Smooth muscle cell (in vitro differentiated cells): ENCODE measurements around the gene MCEE. TPM values are rescaled to one million over a fixed set of nuclear protein-coding genes. Genes with fewer than 3 reads are reported as not detected.
"Not testable (repeated sequence)": the region's sequence is repeated elsewhere in the genome, so short reads cannot be mapped to it uniquely, and the experiment has no call there.

ENCODE experiments used
- DNase-seq: peaks from one replicate; lab custom pipeline; 2025; ENCODE audit not compliant: unreplicated experiment; lab: John Stamatoyannopoulos, UW
- H2AFZ ChIP-seq: fragments of 200-600 bp; sonication (generic); 2 replicates; pipeline ENCODE4 v1.6.0; 2016; ENCODE audit warnings: antibody characterized with exemption, low read depth, mild to moderate bottlenecking
- H3F3A ChIP-seq: fragments of 200-600 bp; sonication (generic); 2 replicates; pipeline ENCODE4 v1.6.0; 2017; ENCODE audit warnings: antibody characterized with exemption, low read depth
- H3K27ac ChIP-seq: fragments of 200-600 bp; sonication (generic); 2 replicates; pipeline ENCODE4 v1.5.1; 2016; ENCODE audit warnings: low read depth, mild to moderate bottlenecking
- H3K27me3 ChIP-seq: fragments of 200-600 bp; sonication (generic); 2 replicates; pipeline ENCODE4 v1.6.1; 2016; ENCODE audit warnings: low read depth, mild to moderate bottlenecking
- H3K36me3 ChIP-seq: fragments of 200-600 bp; sonication (generic); 2 replicates; pipeline ENCODE4 v1.5.1; 2016; ENCODE audit warnings: low read depth
- H3K4me1 ChIP-seq: fragments of 200-600 bp; sonication (generic); 2 replicates; pipeline ENCODE4 v1.5.1; 2016; ENCODE audit warnings: low read depth
- H3K4me2 ChIP-seq: fragments of 200-600 bp; sonication (generic); 2 replicates; pipeline ENCODE4 v1.6.0; 2016; ENCODE audit warnings: mild to moderate bottlenecking
- H3K4me3 ChIP-seq: fragments of 200-600 bp; sonication (generic); 2 replicates; pipeline ENCODE4 v1.5.1; 2016; ENCODE audit warnings: mild to moderate bottlenecking
- H3K79me2 ChIP-seq: fragments of 200-600 bp; sonication (generic); 2 replicates; pipeline ENCODE4 v1.6.0; 2016; ENCODE audit warnings: low read depth, mild to moderate bottlenecking
- H3K9ac ChIP-seq: fragments of 200-600 bp; sonication (generic); 2 replicates; pipeline ENCODE4 v1.6.0; 2016; ENCODE audit warnings: low read depth
- H3K9me3 ChIP-seq: fragments of 200-600 bp; sonication (generic); replicated peaks from 2 replicates; pipeline ENCODE4 v1.5.1; 2016; ENCODE audit warnings: low read depth
- H4K20me1 ChIP-seq: fragments of 200-600 bp; sonication (generic); 2 replicates; pipeline ENCODE4 v1.6.0; 2016; ENCODE audit warnings: low read depth
- WGBS: methylation state at CpG from one replicate; pipeline ENCODE4 v1.1.7; 2016; ENCODE audit warnings: low lambda C conversion rate; 5-methylcytosine and 5-hydroxymethylcytosine counted together
- polyA plus RNA-seq: library from polyadenylated mRNA; unstranded; fragments of >200 nt; fragmentation: Nextera tagmentation; extraction: Ambion mirVana; gene quantifications from 2 replicates; pipeline ENCODE4 v1.2.1, GENCODE V29; 2016
- total RNA-seq: library from RNA; depleted of rRNA; stranded (reverse); fragments of >200 nt; gene quantifications from 2 replicates; pipeline ENCODE4 v1.2.3, GENCODE V29; 2014
- TF ChIP-seq, protein P1 (sequence below): fragments of 200-600 bp; sonication (generic); IDR thresholded peaks from 2 replicates; pipeline ENCODE4 v1.5.1; 2017; ENCODE audit warnings: borderline replicate concordance, mild to moderate bottlenecking, antibody characterized with exemption; ENCODE audit not compliant: insufficient read depth, poor library complexity, severe bottlenecking

Gene MCEE
- total and polyA plus RNA-seq, 2 experiments from 2014 or later = 38.4 to 53.9 TPM

DNA sequence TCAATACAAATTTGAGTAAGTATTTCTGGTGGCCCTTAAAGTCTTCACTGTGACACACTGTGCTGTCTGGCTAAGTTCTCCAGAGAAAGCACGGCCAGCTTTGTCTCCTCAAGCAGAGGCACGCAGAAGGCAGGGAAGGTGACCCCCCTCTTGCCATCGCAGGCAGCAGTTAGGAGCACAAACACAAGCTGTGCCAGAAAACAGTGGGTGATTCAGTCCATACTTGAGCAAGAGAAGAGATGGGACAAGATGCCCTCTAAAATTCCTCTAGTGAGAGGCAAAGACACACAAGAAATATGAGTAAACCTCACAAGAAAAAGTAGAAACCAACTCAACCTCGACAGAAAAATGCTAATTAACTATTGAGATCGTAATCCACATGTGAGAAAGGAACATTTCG is 9.8 kb downstream of the MCEE start:
- DNase-seq = no peak
- 94% methylated on average over 6 of the region's 6 CpGs for WGBS

DNA sequence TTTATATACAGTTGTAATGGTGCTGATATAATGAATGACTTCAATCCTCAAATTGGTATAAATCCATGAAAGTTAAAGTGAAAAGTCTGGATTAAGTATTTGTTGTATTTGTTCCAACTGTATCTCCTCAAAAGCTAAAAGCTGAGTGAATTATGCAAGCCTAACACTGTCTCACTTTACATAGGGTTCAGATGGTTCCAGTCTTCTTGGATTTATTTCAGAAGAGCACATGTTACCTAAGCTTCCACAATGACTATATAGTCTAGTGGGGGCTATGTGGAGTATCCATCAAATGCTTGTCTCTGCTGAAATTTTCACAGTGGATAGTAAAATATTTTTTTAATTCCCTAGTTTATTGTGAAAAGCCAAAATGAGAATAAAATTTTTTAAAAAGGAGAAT is 13.0 kb downstream of the MCEE start:
- Histone ChIP-seq H3K4me1 (no peaks in the 10 kb centered on the region), H4K20me1 (peaks cover 28% of the 10 kb centered on the region), H3K27me3 (no peaks in the 10 kb centered on the region), H3K36me3 (peaks cover 14% of the 10 kb centered on the region), H3K9ac (no peak overlapping the region), H3K27ac (no peak overlapping the region), H3K4me2 (no peak overlapping the region), H2AFZ (no peak overlapping the region), H3F3A (no peaks in the 10 kb centered on the region), H3K79me2 (peaks cover 15% of the 10 kb centered on the region), H3K4me3 (no peak overlapping the region), H3K9me3 (no peaks in the 10 kb centered on the region)
- TF ChIP-seq, protein P1, sequence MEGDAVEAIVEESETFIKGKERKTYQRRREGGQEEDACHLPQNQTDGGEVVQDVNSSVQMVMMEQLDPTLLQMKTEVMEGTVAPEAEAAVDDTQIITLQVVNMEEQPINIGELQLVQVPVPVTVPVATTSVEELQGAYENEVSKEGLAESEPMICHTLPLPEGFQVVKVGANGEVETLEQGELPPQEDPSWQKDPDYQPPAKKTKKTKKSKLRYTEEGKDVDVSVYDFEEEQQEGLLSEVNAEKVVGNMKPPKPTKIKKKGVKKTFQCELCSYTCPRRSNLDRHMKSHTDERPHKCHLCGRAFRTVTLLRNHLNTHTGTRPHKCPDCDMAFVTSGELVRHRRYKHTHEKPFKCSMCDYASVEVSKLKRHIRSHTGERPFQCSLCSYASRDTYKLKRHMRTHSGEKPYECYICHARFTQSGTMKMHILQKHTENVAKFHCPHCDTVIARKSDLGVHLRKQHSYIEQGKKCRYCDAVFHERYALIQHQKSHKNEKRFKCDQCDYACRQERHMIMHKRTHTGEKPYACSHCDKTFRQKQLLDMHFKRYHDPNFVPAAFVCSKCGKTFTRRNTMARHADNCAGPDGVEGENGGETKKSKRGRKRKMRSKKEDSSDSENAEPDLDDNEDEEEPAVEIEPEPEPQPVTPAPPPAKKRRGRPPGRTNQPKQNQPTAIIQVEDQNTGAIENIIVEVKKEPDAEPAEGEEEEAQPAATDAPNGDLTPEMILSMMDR = no peak
- DNase-seq = no peak

More for the DNA sequence above, 9.8 kb downstream of the MCEE start:
- Histone ChIP-seq H3K4me1 (no peaks in the 10 kb centered on the region), H3K4me2 (no peak overlapping the region), H3K36me3 (peaks cover 7% of the 10 kb centered on the region), H3K27me3 (no peaks in the 10 kb centered on the region), H3K79me2 (peaks cover 24% of the 10 kb centered on the region), H3F3A (no peaks in the 10 kb centered on the region), H2AFZ (no peak overlapping the region), H4K20me1 (peaks cover 44% of the 10 kb centered on the region), H3K4me3 (no peak overlapping the region), H3K27ac (no peak overlapping the region), H3K9ac (no peak overlapping the region), H3K9me3 (no peaks in the 10 kb centered on the region)
- TF ChIP-seq, protein P1 = no peak

DNA sequence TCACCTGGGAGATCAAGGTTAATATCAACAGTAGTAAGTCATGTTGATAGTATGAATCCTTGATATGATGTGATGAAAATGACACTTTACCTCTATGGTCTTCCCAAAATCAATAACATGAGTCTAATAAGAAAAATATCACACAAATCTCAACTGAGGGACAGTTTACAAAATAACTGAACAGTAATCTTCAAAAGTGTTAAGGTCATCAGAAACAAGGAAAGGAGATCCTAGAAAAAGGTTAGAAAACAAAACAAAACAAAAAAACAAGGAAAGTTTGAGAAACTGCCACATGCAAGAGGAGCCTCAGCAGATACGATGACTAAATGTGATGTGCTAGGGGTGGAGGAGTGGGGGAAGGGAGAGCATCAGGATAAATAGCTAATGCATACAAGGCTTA is 16.2 kb downstream of the MCEE start:
- TF ChIP-seq, protein P1 = no peak
- 97% methylated on average over 1 of the region's 1 CpG for WGBS

DNA sequence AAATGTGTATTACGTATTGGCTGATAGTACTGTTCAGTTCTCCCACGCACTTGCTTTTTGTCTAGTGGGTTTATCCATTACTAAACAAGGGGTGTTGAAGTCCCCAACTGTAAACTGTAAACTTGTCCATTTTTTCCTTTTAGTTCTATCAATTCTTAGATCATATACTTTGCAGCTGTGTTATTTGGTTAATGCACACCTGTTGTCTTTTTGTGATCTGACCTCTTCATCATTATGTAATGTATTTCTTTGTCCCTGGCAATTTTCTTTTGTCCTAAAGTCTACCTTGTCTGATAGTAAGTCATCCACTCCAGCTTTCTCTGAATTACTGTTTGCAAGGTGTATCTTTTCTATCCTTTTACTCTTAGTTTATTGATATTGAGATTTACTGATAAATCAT is 21.9 kb downstream of the MCEE start:
- Histone ChIP-seq H3K4me3 (no peak overlapping the region), H3K4me2 (no peak overlapping the region), H3K9ac (no peak overlapping the region), H3F3A (peaks cover 16% of the 10 kb centered on the region), H2AFZ (no peak overlapping the region), H3K9me3 (no peaks in the 10 kb centered on the region), H3K27ac (no peak overlapping the region), H3K27me3 (no peaks in the 10 kb centered on the region), H3K36me3 (peaks cover 7% of the 10 kb centered on the region), H4K20me1 (no peaks in the 10 kb centered on the region), H3K79me2 (no peaks in the 10 kb centered on the region), H3K4me1 (no peaks in the 10 kb centered on the region)
- no peak for DNase-seq
- TF ChIP-seq, protein P1 = no peak
- WGBS = 95% methylated on average over 2 of the region's 2 CpGs

More for the DNA sequence above, 16.2 kb downstream of the MCEE start:
- Histone ChIP-seq H3K36me3 (peaks cover 17% of the 10 kb centered on the region), H3K79me2 (peaks cover 7% of the 10 kb centered on the region), H3K4me3 (no peak overlapping the region), H4K20me1 (peaks cover 4% of the 10 kb centered on the region), H2AFZ (no peak overlapping the region), H3K4me2 (no peak overlapping the region), H3K9me3 (no peaks in the 10 kb centered on the region), H3K27ac (no peak overlapping the region), H3F3A (peaks cover 11% of the 10 kb centered on the region), H3K9ac (no peak overlapping the region), H3K27me3 (no peaks in the 10 kb centered on the region), H3K4me1 (no peaks in the 10 kb centered on the region)
- DNase-seq = no peak

DNA sequence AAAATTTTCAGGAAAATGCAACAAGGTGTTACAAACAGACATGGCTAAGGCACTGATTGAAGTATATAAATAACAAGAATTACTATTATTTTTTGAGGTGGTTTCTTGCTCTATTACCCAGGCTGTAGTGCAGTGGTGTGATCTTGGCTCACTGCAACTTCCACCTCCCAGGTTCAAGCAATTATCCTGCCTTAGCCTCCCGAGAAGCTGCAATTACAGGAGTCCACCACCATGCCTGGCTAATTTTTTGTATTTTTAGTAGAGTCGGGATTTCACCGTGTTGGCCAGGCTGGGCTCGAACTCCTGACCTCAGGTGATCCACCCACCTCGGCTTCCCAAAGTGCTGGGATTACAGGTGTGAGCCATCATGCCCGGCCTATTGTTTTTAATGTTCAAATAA is 23.6 kb downstream of the MCEE start:
- not testable (repeated sequence) for H3K4me2 ChIP-seq, H3K9me3 ChIP-seq, H3K79me2 ChIP-seq, H4K20me1 ChIP-seq, H3K4me1 ChIP-seq, H3K36me3 ChIP-seq, DNase-seq, H3K27me3 ChIP-seq, H3K27ac ChIP-seq, H2AFZ ChIP-seq, H3K9ac ChIP-seq, H3K4me3 ChIP-seq
- H3F3A ChIP-seq = peaks cover 24% of the 10 kb centered on the region
- 89% methylated on average over 6 of the region's 6 CpGs for WGBS
